Smooth muscle cell (in vitro differentiated cells): Measurements from ENCODE around the gene LARGE2. TPM values are rescaled to one million over a fixed set of nuclear protein-coding genes. Genes with fewer than 3 reads are reported as not detected.
"Not testable (repeated sequence)": the region's sequence is repeated elsewhere in the genome, so short reads cannot be mapped to it uniquely, and the experiment has no call there.

Source experiments
- DNase-seq: peaks from one replicate; lab custom pipeline; 2025; ENCODE audit not compliant: unreplicated experiment; lab: John Stamatoyannopoulos, UW
- H2AFZ ChIP-seq: fragments of 200-600 bp; sonication (generic); 2 replicates; pipeline ENCODE4 v1.6.0; 2016; ENCODE audit warnings: antibody characterized with exemption, low read depth, mild to moderate bottlenecking
- H3F3A ChIP-seq: fragments of 200-600 bp; sonication (generic); 2 replicates; pipeline ENCODE4 v1.6.0; 2017; ENCODE audit warnings: antibody characterized with exemption, low read depth
- H3K27ac ChIP-seq: fragments of 200-600 bp; sonication (generic); 2 replicates; pipeline ENCODE4 v1.5.1; 2016; ENCODE audit warnings: low read depth, mild to moderate bottlenecking
- H3K27me3 ChIP-seq: fragments of 200-600 bp; sonication (generic); 2 replicates; pipeline ENCODE4 v1.6.1; 2016; ENCODE audit warnings: low read depth, mild to moderate bottlenecking
- H3K36me3 ChIP-seq: fragments of 200-600 bp; sonication (generic); 2 replicates; pipeline ENCODE4 v1.5.1; 2016; ENCODE audit warnings: low read depth
- H3K4me1 ChIP-seq: fragments of 200-600 bp; sonication (generic); 2 replicates; pipeline ENCODE4 v1.5.1; 2016; ENCODE audit warnings: low read depth
- H3K4me2 ChIP-seq: fragments of 200-600 bp; sonication (generic); 2 replicates; pipeline ENCODE4 v1.6.0; 2016; ENCODE audit warnings: mild to moderate bottlenecking
- H3K4me3 ChIP-seq: fragments of 200-600 bp; sonication (generic); 2 replicates; pipeline ENCODE4 v1.5.1; 2016; ENCODE audit warnings: mild to moderate bottlenecking
- H3K79me2 ChIP-seq: fragments of 200-600 bp; sonication (generic); 2 replicates; pipeline ENCODE4 v1.6.0; 2016; ENCODE audit warnings: low read depth, mild to moderate bottlenecking
- H3K9ac ChIP-seq: fragments of 200-600 bp; sonication (generic); 2 replicates; pipeline ENCODE4 v1.6.0; 2016; ENCODE audit warnings: low read depth
- H3K9me3 ChIP-seq: fragments of 200-600 bp; sonication (generic); replicated peaks from 2 replicates; pipeline ENCODE4 v1.5.1; 2016; ENCODE audit warnings: low read depth
- H4K20me1 ChIP-seq: fragments of 200-600 bp; sonication (generic); 2 replicates; pipeline ENCODE4 v1.6.0; 2016; ENCODE audit warnings: low read depth
- WGBS: methylation state at CpG from one replicate; pipeline ENCODE4 v1.1.7; 2016; ENCODE audit warnings: low lambda C conversion rate; 5-methylcytosine and 5-hydroxymethylcytosine counted together
- polyA plus RNA-seq: library from polyadenylated mRNA; unstranded; fragments of >200 nt; fragmentation: Nextera tagmentation; extraction: Ambion mirVana; gene quantifications from 2 replicates; pipeline ENCODE4 v1.2.1, GENCODE V29; 2016
- total RNA-seq: library from RNA; depleted of rRNA; stranded (reverse); fragments of >200 nt; gene quantifications from 2 replicates; pipeline ENCODE4 v1.2.3, GENCODE V29; 2014
- TF ChIP-seq, protein P1 (sequence below): fragments of 200-600 bp; sonication (generic); IDR thresholded peaks from 2 replicates; pipeline ENCODE4 v1.5.1; 2017; ENCODE audit warnings: borderline replicate concordance, mild to moderate bottlenecking, antibody characterized with exemption; ENCODE audit not compliant: insufficient read depth, poor library complexity, severe bottlenecking

The LARGE2 gene
- total and polyA plus RNA-seq, 2 experiments from 2014 or later, result 0.40 to 0.46 TPM

DNA sequence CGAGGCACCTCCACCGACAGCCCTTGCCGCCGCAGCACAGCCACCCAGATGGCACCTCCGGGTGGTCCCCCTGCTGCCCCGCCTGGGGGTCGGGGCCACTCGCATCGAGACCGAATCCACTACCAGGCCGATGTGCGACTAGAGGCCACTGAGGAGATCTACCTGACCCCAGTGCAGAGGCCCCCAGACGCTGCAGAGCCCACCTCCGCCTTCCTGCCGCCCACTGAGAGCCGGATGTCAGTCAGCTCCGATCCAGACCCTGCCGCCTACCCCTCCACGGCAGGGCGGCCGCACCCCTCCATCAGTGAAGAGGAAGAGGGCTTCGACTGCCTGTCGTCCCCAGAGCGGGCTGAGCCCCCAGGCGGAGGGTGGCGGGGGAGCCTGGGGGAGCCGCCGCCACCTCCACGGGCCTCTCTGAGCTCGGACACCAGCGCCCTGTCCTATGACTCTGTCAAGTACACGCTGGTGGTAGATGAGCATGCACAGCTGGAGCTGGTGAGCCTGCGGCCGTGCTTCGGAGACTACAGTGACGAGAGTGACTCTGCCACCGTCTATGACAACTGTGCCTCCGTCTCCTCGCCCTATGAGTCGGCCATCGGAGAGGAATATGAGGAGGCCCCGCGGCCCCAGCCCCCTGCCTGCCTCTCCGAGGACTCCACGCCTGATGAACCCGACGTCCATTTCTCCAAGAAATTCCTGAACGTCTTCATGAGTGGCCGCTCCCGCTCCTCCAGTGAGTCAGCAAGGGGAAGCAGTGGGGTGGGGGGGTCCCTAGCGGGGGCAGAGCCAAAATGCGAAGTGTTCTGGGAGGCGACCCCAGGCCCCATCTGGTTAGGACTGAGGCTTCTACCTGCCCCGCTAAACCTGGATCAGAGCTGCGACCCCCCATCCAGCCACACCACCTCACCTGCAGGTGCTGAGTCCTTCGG, 19.7 kb upstream of the LARGE2 start:
- Histone ChIP-seq H3K4me1 (peaks cover 14% of the 10 kb centered on the region), H3K9me3 (no peaks in the 10 kb centered on the region), H3K27ac (no peak overlapping the region), H3K36me3 (no peaks in the 10 kb centered on the region), H3K9ac (no peak overlapping the region), H2AFZ (no peak overlapping the region), H4K20me1 (peaks cover 9% of the 10 kb centered on the region), H3K4me3 (no peak overlapping the region), H3K79me2 (no peaks in the 10 kb centered on the region), H3K27me3 (no peaks in the 10 kb centered on the region), H3K4me2 (no peak overlapping the region), H3F3A (no peaks in the 10 kb centered on the region)
- TF ChIP-seq, protein P1, sequence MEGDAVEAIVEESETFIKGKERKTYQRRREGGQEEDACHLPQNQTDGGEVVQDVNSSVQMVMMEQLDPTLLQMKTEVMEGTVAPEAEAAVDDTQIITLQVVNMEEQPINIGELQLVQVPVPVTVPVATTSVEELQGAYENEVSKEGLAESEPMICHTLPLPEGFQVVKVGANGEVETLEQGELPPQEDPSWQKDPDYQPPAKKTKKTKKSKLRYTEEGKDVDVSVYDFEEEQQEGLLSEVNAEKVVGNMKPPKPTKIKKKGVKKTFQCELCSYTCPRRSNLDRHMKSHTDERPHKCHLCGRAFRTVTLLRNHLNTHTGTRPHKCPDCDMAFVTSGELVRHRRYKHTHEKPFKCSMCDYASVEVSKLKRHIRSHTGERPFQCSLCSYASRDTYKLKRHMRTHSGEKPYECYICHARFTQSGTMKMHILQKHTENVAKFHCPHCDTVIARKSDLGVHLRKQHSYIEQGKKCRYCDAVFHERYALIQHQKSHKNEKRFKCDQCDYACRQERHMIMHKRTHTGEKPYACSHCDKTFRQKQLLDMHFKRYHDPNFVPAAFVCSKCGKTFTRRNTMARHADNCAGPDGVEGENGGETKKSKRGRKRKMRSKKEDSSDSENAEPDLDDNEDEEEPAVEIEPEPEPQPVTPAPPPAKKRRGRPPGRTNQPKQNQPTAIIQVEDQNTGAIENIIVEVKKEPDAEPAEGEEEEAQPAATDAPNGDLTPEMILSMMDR, result no peak
- DNase-seq, result no peak
- WGBS, result 97% methylated on average over 50 of the region's 56 CpGs

DNA sequence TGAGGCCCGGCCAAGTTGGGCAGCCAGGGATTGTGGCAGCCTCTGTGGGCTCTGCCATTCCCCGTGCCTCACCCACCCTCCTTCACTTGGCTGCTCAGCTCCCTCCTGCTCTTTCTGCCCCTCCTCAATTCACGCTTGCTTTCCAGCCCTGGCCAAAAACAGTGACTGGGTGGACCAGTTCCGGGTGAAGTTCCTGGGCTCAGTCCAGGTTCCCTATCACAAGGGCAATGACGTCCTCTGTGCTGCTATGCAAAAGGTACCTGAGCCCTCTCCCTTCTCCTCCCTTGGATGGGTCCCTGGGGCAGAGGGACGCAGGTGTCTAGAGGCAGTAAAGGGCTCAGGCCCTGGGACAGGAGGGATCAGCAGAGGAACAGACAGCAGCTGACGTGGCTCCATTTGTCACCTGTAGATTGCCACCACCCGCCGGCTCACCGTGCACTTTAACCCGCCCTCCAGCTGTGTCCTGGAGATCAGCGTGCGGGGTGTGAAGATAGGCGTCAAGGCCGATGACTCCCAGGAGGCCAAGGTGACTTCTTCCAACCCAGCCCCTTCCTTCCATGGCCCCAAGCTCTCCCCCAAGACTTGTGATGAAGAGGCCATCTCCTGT, 18.0 kb upstream of the LARGE2 start:
- H3K27me3 ChIP-seq, result no peaks in the 10 kb centered on the region
- H3K4me3 ChIP-seq, result no peak overlapping the region
- DNase-seq, result no peak
- no peak overlapping the region for H2AFZ ChIP-seq
- peaks cover 9% of the 10 kb centered on the region for H4K20me1 ChIP-seq
- WGBS, result 95% methylated on average over 15 of the region's 15 CpGs
- H3K9ac ChIP-seq, result no peak overlapping the region
- TF ChIP-seq, protein P1, result no peak
- no peaks in the 10 kb centered on the region for H3K36me3 ChIP-seq
- peaks cover 6% of the 10 kb centered on the region for H3K4me1 ChIP-seq
- no peak overlapping the region for H3K4me2 ChIP-seq
- no peak overlapping the region for H3K27ac ChIP-seq
- no peaks in the 10 kb centered on the region for H3K9me3 ChIP-seq
- H3F3A ChIP-seq, result no peaks in the 10 kb centered on the region
- H3K79me2 ChIP-seq, result no peaks in the 10 kb centered on the region

DNA sequence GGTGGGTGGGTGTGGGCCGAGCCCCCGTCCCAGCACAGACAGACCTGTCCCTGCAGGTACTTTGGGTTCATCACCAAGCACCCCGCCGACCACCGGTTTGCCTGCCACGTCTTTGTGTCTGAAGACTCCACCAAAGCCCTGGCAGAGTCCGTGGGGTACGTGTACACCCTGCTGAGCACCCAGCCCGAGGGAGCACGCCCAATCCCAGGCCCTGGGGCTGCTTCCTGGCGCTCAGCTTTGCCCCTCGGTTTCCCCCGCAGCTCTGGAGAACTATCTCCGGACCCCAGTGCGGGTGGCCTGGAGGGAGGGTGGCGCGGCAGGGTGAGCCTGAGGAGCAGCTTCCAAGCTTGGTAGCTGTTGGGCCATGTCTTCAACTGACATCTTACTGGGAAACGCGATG, 17.4 kb upstream of the LARGE2 start:
- no peak overlapping the region for H3K4me3 ChIP-seq
- no peaks in the 10 kb centered on the region for H3K79me2 ChIP-seq
- no peaks in the 10 kb centered on the region for H3K27me3 ChIP-seq
- TF ChIP-seq, protein P1, result no peak
- no peaks in the 10 kb centered on the region for H3F3A ChIP-seq
- no peak overlapping the region for H3K27ac ChIP-seq
- 94% methylated on average over 19 of the region's 19 CpGs for WGBS
- no peak overlapping the region for H3K9ac ChIP-seq
- H3K36me3 ChIP-seq, result no peaks in the 10 kb centered on the region
- H3K4me2 ChIP-seq, result no peak overlapping the region
- H3K9me3 ChIP-seq, result no peaks in the 10 kb centered on the region
- peaks cover 5% of the 10 kb centered on the region for H3K4me1 ChIP-seq
- DNase-seq, result no peak
- H4K20me1 ChIP-seq, result peaks cover 9% of the 10 kb centered on the region
- H2AFZ ChIP-seq, result no peak overlapping the region

DNA sequence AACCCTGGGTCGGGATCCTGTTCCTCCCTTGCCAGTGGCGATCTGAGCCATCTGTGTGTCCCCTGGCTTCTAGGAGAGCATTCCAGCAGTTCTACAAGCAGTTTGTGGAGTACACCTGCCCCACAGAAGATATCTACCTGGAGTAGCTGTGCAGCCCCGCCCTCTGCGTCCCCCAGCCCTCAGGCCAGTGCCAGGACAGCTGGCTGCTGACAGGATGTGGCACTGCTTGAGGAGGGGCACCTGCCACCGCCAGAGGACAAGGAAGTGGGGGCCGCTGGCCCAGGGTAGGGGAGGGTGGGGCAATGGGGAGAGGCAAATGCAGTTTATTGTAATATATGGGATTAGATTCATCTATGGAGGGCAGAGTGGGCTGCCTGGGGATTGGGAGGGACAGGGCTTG, 16.9 kb upstream of the LARGE2 start:
- H3K27ac ChIP-seq, H3K4me2 ChIP-seq, H3K9me3 ChIP-seq, DNase-seq, H4K20me1 ChIP-seq, H3K4me1 ChIP-seq, H3K27me3 ChIP-seq, H3K4me3 ChIP-seq, H3K79me2 ChIP-seq, H2AFZ ChIP-seq, H3K36me3 ChIP-seq, H3K9ac ChIP-seq, H3F3A ChIP-seq: not testable (repeated sequence)
- WGBS, result 98% methylated on average over 3 of the region's 6 CpGs
